HepG2 (cell line): ENCODE measurements around the gene ALK. TPM values are rescaled to one million over a fixed set of nuclear protein-coding genes. Genes with fewer than 3 reads are reported as not detected.

Experiments
- MIXL1 ChIP-seq: IDR thresholded peaks from 2 replicates; pipeline ENCODE4 v1.6.1; 2016
- polyA plus RNA-seq, 8 experiments: library from polyadenylated mRNA; depleted of rRNA in 3 of 8; stranded (reverse) in 7 of 8; unstranded in 1 of 8; fragments of >200 nt; fragmentation: Illumina TruSeq in 4 of 8; extraction: Trizol in 4 of 8; gene quantifications; 2 replicates each; pipeline versions ENCODE4 v1.2.1 to v1.2.3, GENCODE V29; 2011 to 2016; ENCODE audit warnings: low read depth in 4 of 8, missing spikeins in 1 of 8, mixed read lengths in 1 of 8; ENCODE audit not compliant: insufficient read depth in 1 of 8
- total RNA-seq, 5 experiments: library from RNA; depleted of rRNA; stranded (reverse); fragments of >200 nt; fragmentation: Illumina TruSeq; extraction: Trizol; gene quantifications; 2 replicates each; pipeline ENCODE4 v1.2.3, GENCODE V29; 2016; ENCODE audit warnings: low read depth in 1 of 5
- TF ChIP-seq, protein P1 (sequence below): sonication (generic); formaldehyde crosslinking; IDR thresholded peaks from 2 replicates; pipeline ENCODE4 v1.4.0; 2020; ENCODE audit warnings: mild to moderate bottlenecking, missing genetic modification reagents
- TF ChIP-seq, protein P2 (sequence below): sonication (generic); formaldehyde crosslinking; IDR thresholded peaks from 2 replicates; pipeline ENCODE4 v1.5.1; 2020; ENCODE audit warnings: mild to moderate bottlenecking, missing genetic modification reagents, borderline replicate concordance

Gene ALK
- total and polyA plus RNA-seq, 2 of the 13 experiments (the other 11 are each of a cell fraction or from before 2014, with no cell fraction given), result not detected

GRCh38 chr2:29469961-29470360 lies 451.4 kb downstream of the ALK start (continued):
- TF ChIP-seq, protein P1, sequence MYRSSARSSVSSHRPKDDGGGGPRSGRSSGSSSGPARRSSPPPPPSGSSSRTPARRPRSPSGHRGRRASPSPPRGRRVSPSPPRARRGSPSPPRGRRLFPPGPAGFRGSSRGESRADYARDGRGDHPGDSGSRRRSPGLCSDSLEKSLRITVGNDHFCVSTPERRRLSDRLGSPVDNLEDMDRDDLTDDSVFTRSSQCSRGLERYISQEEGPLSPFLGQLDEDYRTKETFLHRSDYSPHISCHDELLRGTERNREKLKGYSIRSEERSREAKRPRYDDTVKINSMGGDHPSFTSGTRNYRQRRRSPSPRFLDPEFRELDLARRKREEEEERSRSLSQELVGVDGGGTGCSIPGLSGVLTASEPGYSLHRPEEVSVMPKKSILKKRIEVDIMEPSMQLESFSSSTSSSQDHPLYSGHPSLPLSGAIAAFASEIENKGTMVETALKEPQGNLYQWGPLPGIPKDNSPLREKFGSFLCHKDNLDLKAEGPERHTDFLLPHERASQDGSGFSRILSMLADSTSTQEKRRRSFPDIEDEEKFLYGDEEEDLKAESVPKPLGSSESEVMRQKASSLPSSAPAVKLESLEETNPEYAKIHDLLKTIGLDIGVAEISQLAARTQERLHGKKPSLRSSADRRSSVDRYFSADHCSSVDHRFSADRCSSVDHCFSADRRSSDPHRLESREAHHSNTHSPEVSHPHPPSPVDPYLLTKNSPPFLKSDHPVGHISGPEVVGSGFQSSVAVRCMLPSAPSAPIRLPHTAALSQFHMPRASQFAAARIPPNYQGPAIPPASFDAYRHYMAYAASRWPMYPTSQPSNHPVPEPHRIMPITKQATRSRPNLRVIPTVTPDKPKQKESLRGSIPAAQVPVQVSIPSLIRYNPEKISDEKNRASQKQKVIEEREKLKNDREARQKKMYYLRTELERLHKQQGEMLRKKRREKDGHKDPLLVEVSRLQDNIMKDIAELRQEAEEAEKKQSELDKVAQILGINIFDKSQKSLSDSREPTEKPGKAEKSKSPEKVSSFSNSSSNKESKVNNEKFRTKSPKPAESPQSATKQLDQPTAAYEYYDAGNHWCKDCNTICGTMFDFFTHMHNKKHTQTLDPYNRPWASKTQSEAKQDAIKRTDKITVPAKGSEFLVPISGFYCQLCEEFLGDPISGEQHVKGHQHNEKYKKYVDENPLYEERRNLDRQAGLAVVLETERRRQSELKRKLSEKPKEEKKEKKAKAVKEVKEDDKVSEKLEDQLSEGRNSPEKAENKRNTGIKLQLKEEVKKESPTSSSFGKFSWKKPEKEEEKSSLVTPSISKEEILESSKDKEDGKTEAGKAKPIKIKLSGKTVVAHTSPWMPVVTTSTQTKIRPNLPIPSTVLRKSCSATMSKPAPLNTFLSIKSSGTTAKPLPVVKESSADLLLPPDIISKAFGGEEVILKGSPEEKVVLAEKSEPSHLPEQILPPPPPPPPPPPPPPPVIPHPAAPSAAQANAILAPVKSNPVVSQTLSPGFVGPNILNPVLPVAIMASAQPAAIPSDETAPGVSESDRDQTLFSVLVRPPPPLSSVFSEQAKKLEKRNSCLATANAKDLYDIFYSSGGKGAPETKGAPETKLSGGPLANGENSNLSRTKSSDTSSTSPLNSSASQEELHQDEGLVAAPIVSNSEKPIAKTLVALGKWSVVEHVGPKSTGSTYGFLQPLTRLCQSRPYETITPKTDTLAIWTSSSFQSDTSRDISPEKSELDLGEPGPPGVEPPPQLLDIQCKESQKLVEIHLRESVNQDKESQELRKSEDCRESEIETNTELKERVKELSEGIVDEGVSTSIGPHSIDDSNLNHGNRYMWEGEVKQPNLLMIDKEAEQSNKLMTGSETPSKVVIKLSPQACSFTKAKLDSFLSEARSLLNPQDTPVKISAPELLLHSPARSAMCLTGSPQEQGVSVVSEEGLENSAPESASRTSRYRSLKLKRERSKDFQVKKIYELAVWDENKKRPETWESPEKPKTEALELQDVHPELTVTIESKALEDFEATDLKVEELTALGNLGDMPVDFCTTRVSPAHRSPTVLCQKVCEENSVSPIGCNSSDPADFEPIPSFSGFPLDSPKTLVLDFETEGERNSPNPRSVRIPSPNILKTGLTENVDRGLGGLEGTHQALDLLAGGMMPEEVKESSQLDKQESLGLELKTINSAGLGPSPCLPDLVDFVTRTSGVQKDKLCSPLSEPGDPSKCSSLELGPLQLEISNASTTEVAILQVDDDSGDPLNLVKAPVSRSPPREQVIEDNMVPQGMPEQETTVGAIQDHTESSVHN (CRISPR knock-in tag), result no peak
- no peak for TF ChIP-seq MIXL1 (CRISPR knock-in tag)
- TF ChIP-seq, protein P2, sequence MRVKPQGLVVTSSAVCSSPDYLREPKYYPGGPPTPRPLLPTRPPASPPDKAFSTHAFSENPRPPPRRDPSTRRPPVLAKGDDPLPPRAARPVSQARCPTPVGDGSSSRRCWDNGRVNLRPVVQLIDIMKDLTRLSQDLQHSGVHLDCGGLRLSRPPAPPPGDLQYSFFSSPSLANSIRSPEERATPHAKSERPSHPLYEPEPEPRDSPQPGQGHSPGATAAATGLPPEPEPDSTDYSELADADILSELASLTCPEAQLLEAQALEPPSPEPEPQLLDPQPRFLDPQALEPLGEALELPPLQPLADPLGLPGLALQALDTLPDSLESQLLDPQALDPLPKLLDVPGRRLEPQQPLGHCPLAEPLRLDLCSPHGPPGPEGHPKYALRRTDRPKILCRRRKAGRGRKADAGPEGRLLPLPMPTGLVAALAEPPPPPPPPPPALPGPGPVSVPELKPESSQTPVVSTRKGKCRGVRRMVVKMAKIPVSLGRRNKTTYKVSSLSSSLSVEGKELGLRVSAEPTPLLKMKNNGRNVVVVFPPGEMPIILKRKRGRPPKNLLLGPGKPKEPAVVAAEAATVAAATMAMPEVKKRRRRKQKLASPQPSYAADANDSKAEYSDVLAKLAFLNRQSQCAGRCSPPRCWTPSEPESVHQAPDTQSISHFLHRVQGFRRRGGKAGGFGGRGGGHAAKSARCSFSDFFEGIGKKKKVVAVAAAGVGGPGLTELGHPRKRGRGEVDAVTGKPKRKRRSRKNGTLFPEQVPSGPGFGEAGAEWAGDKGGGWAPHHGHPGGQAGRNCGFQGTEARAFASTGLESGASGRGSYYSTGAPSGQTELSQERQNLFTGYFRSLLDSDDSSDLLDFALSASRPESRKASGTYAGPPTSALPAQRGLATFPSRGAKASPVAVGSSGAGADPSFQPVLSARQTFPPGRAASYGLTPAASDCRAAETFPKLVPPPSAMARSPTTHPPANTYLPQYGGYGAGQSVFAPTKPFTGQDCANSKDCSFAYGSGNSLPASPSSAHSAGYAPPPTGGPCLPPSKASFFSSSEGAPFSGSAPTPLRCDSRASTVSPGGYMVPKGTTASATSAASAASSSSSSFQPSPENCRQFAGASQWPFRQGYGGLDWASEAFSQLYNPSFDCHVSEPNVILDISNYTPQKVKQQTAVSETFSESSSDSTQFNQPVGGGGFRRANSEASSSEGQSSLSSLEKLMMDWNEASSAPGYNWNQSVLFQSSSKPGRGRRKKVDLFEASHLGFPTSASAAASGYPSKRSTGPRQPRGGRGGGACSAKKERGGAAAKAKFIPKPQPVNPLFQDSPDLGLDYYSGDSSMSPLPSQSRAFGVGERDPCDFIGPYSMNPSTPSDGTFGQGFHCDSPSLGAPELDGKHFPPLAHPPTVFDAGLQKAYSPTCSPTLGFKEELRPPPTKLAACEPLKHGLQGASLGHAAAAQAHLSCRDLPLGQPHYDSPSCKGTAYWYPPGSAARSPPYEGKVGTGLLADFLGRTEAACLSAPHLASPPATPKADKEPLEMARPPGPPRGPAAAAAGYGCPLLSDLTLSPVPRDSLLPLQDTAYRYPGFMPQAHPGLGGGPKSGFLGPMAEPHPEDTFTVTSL (CRISPR knock-in tag), result no peak
